NCI-H510A (cell line): ENCODE measurements around the gene JAZF1.

Experiments used
- DNase-seq: peaks from one replicate; lab custom pipeline; 2025; lab: John Stamatoyannopoulos, UW

The JAZF1 gene

DNA sequence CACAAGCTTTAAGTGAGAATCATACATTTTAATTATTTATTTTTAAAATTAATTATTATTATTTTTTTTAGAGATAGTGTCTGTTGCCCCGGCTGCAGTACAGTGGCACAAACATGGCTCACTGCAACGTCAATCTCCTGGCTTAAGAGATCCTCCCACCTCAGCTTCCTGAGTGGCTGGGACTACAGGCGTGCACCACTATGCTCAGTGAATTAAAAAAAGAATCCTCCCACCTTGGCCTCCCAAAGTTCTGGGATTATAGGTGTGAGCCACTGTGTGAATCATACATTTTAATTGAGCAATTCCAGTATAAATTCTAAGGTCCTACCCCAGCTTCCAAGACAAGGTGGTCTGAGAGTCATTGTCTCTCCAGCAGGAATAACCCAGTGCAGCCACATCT, 172.4 kb downstream of the JAZF1 start:
- DNase-seq, result no peak

DNA sequence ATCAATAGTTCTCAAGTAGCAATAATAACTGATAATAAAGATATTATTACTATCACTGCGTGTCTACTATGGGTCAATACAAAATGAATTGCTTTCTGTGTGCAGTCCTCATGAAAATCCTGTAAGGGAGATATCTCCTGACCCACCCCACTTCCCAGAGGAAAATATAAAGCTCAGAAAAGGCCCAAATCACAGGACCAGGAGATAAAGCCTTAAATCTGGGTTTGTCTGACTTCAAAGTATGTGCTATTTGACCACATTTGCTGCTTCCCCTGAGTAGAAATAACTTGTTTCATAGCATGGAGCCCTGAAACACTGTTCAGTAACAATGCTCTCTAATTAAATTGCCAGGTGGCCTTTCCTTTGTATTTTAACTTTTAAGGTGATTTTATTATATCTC, 174.1 kb downstream of the JAZF1 start:
- DNase-seq, result no peak

DNA sequence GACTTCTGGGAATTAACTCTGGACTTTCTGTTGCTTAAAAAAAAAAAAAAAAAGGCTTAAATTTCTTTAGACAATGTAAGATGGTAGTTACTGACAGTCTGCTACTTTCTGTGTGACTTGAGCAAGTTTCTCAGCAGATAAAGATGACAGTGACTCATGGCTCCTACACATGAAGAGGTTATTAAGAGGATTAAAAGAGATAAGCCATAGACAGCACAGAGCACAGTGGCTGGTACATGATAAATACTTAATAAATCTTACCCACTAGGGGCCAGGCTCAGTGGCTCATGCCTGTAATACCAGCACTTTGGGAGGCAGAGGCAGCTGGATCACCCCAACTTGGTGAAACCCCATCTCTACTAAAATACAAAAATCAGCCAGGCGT, 174.8 kb downstream of the JAZF1 start:
- no peak for DNase-seq

DNA sequence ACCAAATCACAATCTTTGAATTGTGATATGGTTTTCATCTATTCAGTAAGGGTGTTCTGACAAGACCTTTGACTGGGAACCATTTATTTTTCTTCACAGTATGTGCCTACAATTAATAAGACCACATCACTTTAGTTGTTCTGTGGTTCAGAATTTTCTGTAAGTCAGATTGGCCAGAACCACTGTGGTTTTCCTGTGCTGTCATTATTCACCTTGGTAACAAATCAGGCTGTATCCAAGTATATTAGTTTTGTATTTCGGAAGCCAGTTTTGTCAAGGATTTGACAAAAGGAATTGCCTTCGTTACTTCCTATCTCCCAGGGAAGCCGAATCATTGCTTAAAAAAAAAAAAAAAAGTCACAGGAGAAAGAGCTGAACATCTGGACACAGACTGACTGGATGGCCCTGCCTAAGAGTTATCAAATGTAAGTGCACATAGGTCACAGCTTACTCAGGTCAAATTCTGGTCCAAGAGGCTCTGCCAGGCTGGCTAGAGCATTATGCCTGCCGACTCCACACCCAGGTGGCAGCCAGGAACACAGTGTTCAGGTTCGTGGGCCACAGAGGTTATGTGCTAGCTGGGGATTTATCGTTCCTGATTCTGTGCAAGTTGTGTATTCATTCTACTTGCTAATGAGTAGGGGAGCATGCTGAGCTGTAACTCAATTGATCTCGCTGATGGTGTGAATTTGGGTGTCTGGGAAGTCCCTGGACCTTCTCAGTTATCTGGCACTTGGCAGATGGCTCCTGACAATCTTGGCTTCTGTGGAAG, 175.3 kb downstream of the JAZF1 start:
- no peak for DNase-seq

DNA sequence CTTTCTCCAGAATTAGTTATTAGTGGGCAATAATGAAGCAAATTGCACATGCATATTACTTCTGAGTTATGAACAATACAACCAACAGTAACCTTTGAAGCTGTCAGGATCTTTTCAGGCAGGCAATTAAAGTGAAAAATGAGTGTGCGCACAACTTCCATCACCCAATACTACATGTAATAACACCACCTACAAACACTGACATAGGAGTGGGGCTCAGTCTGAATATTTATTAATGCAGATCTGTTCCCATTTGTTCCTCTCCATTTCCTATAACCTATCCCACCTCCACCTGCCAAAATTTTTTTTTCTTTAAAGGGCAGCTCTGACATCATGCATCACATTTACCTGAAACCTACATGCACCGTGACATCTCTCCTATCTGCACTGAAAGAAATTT, 177.2 kb downstream of the JAZF1 start:
- no peak for DNase-seq

DNA sequence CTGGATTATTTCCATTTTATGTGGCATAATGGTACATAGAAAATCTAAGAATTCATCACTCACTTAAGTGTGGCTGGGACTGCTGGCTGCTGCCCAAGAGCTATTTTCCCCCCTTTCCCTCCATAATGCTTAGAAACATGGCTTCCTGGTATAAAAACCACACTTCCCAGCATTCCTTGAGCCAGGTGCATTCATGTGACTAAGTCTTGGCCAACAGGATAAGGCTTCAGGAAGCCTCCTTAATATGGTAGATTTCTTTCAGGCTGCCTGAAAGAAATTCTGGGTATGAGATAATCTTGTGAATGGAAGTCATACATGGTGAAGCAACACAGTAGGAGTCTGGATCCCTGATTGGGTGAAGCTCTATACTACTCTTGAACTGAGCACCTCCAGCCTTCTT, 178.0 kb downstream of the JAZF1 start:
- no peak for DNase-seq

DNA sequence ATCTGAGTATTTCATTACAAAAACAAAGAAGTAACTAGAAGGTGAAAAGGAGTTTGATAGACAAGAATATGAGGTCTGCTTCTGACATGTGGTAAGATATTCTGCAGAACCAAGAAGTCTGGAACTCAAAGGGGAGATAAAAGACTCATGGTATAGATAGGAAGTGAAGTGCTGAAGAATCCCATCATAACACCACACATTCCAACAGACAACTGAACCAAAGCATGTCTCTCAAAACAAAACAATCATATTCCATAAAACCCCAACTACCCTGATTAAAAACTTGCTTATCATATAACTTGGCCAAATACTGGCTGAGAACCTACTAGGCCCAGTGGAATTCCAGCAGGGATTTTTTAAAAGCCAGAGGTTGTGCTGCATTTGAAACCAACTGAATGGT, 178.7 kb downstream of the JAZF1 start:
- DNase-seq, result no peak

DNA sequence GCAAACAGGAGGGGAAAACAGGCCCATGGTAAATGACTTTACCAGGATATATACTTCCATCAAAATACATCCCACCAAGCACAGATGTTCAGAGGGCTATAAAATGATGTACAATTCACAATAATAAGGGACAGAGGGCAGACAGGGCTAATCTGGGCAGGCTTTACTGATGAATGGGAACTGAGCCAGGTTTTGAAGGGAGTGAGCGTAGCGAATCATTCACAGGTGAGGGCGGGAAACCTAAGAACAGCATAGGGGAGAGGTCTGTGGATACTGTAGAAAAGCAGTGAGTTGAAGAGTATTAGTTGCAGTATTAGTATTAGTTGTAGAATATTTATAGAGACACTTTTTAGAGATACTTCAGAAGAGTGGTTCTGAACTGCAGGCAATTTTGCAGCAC, 180.8 kb downstream of the JAZF1 start:
- DNase-seq, result no peak

DNA sequence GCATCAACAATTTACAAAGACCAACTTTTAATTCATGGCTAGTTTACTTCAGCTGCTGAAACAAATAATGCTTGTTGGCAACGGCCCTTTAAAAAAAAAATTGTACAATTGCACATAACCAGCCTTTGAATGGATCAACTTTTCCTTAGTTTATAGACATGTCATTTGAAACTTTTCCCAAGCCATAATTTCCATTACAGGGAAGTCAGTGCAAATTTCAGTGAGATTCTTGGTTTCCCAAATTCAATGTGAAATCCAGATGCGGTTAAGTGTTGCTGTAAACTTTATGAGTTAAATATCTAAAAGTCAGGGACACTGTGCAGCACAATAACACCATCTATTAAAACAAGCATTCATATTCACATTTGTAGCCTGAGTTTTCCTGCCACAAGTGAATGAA, 182.2 kb downstream of the JAZF1 start:
- no peak for DNase-seq

DNA sequence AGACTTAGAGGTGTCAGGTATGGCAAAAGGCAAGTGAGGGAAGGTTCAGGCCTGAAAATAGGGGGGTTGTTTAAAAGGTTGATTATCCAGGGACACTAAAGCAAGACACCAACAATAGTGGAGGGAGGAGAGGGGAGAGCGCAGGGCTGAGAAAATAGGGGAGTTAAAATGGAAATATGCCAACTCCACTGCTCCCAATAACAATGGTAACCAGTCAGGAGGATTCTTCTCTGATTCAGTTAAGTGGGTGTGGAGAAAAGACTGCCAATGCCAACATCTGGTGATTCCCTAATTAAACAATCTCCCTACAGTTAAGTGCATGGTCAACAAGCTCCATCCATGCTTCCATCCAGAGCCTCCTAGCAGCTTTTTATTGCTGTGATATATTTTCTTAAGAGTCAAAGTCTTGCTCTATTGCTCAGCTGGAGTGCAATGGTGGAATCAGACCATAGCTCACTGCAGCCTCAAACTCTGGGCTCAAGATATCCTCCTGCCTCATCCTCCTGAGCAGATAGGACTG, 183.3 kb downstream of the JAZF1 start:
- DNase-seq, result peak; percentile 69

DNA sequence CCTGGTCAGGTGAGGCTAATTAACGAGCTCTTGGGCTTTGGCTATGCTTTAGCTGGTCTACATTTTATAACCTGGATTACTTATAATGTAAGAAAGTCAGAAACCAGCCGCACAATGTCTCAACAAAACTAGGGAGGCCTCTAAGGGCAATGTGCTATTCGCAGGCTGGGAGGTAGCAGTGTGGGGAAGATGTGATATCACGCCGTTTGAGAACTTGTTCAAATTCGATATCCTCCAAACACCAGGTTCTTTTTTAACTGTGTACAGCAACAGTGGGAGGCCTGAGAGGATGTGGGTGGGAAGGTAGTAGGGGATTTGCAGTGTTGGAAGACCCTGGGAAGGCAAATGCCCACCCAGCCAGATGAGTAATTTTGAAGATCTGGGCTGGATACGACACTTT, 184.5 kb downstream of the JAZF1 start:
- DNase-seq, result no peak

DNA sequence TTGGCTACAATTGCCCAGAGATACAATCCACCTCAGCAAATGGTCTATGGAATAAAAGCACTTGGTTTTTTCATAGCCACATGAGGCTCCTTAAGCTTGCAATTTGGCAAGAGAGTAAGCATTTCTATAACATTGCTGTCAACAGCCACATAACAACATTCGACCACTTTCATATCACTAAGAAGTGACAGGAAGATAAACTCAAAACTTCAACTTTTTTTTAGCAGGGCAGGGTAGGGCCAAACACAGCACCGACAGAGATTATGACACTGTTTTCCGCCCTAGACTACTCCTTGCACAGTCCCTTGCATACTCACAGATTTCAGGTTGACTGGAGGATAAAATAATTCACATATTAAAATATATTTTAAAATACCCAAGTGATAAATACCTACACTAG, 185.4 kb downstream of the JAZF1 start:
- no peak for DNase-seq

DNA sequence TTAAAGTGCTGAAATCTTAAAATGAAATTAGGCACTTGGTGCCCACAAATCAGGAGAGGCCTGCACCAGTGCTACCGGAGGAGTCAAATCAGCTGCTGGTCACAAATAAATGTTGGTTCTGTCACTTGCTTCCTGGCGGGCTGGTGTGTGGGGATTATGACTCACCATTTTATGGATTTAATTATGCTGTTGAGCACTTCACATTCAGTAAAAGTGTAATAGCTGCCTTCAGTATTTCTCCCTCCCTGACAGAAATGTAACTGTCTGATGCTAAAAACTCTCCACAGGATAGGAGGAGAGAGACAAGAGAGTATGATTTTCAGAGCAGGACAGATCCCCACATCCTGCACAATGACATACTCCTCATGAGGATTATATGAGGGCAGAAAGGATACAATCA, 186.0 kb downstream of the JAZF1 start:
- no peak for DNase-seq

DNA sequence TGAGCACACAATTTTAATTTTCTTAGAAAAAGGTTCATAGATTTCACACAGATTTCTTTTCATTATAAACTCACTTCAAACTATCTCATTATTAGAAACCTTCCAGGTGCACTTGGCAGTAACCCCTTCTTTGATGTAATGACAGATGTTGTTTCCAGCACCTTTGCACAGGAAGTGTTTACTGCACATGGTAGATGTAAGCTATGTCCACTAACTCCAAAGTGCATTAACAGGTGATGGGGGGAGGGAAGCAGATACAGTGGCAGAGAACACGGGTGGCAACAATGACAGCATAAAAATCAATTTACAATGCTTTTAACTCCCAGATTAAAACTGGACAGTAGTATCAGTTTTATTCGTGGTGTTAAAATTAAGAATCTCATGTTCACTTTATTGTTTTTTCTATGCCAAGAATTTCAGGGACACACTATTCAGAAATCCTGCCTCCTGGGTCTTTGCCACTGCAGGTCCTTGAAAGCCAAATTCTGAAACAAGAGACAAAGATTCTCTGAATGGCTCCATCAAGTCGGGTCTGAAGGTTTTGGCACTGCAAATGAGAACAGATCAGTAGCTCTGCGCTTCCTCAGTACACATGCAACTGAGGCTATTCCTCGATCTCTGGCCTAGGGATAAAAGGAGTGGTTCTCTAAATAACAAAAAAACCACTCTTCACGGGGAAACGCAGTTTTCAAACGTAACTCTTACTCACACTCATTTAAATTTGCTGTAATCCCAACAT, 187.7 kb downstream of the JAZF1 start:
- no peak for DNase-seq

DNA sequence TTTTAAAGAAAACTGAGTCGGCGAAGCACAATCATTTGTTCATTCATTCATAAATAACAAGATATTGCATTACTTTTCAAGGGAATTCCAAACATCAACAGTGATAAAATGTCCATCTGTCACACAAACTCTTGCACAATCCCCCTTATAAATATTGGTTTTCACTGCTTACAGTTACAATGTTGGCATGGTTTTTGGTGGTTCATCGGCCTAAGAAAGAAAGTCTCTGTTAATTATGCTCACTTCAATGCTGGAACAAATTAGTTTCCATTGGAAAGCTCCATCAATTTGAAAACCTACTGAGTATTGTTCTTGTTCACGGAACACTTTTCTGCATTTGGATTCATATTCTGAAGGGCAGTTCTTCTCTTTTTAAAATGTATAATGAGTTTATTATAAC, 188.5 kb downstream of the JAZF1 start:
- no peak for DNase-seq

DNA sequence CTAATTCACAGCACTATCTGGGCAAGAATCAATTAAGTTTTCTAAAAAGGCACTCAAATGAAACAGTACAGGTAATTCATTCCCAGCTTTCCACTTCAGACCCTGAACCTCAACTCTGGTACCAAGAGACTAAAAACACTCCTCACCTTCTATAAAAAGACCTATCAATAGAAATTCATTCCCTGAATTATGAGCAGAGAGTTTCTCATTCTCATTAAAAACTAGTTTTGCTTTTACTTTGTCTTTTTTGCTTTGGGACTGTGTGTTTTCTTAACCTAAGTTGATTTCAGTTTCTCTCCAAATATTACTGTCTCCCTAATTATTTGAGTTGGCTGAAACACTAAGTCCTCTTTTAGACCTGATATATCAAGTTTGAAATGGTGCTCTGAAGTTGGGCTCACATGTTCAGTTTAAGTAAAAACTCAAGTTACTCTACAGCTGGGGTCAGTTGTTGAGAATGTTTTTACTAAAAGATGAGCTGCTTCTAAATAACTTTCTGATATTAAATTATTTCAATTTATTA, 189.5 kb downstream of the JAZF1 start:
- DNase-seq, result no peak

DNA sequence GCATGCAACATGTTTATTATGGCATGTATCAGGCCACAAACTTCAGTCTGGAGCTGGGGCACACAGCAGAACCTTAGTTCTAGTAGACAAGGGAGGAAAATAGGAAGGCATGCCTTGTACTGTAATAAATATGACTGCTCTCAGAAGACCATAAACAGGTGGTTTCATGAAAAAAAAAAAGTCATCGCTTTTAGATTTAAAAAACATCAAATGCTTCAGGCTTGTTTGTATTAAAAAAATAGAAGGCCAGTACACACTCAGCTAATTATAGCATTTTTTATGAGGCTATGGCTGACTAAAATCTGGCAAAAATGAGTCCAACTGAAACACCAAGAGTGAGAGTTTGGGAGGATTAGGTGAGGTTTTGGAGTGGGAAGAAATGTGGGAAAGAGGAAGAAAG, 204.1 kb downstream of the JAZF1 start:
- DNase-seq, result no peak

DNA sequence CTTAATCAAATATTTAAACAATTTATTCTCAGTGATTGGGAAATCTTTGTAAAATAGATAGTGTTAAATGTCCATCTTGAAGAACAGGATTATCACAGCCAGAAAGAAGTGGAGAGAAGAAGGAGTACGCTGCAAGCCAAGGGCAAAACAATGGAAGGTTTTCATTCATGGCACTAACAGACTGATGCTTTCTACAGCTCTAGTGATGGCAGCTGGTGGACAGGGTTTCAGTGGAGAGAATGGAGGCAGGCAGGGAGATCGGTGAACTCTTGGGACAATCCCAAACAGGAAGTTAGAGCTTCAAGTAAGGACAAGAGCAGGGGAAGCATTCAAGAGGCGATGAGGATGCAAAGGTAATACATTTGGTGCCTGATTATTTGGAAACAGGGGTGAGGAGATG, 207.0 kb downstream of the JAZF1 start:
- no peak for DNase-seq

DNA sequence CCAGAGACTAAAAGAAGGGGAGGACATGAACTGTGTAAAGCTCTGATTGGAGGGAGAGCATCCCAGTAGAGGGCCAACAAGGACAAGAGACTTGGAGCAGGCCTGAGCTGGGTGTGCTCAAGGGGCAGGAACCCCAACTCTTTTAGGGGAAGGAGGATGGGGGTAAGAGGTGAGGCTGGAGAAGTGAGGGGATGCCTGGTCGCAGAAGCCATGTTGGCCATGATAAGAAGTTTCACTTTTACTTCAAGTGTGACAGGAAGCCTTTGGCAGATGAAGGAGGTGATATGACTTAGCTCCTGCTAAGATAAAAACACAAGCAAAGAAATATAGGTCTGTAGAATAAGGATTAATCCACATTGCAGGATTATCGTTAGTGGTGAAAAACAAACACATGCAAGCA, 208.3 kb downstream of the JAZF1 start:
- no peak for DNase-seq

DNA sequence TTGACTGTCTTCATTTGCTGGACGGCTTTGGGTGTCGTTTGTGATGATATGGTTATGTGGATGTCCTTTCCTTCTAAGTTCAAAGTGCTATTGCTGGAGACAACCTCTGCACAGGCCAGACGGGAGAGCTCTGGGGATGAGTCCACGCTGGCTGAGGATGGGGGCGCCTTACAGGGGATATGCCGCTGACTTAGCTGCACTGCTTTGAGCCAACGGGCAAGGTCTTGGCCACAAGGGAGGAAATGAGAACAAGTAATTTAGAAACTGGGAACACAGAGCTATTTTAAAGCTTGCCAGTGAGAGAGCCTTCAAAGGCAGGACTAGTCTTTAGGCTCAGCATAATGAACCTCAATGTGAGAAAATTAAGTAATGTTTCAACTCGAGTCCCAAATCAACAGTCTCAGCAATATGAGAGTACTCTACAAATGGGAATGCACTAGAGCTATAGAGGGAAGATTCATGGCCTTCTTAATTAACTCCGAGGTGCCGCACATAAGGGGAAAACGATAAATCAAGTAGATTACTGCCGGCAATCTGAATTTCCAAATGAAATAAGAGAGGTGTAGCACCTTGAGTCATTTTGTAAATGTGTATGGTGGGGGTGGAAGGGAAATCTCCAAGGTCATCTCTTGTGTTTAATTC, 209.3 kb downstream of the JAZF1 start:
- DNase-seq, result no peak

DNA sequence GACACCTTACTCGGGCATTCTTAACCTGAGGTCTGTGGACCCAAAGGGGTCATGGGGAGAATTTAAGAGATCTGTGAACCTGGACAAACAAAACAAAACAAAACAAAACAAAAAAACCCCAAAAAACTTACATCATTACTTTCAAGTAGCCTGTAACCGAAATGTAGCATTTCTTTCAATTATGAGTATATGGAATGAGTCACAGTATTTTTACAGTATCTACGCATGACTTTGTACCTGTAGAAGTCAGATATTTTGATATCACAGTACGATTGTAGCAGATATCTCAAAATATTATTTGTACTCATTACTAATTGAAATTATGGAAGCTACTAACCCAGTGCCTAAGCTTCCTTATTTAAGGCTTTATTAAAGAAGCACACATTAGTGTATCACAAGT, 210.2 kb downstream of the JAZF1 start:
- no peak for DNase-seq

DNA sequence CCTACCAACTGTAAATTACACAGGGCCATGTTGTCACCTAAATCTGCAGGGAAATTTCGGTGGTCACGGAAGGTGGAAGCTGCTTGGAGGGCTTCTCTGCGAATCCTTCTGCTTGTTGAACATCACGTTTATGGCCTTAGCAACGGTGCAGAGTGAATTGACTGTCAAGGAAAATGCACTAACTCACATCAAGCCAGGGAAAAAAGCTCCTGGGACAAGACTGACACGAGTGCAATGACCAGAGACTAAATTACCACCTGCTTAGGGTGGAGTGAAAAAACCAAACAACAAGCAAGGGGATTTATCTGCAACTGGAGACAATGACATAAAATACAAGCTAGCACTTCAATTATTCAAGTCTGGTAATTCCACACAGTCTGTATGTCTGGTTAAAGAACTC, 211.2 kb downstream of the JAZF1 start:
- DNase-seq, result no peak

DNA sequence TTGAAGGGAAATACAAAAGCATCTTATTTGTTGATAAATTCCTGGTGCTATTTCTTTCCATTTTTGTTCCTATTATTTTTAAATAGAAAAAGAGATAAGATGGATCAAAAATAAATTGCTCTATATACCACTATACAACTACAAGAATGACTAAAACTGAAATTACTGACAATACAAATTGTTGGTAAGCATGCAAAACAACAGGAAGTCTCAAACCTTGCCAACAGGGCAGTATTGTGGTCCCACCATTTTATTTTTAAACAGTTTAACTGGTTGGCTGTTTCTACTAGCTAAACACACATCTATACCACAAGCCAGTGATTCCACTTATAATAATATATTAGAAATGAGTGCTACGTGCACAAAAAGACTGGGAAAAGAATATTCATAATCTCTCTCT, 213.0 kb downstream of the JAZF1 start:
- no peak for DNase-seq
